OCI-LY3 (cell line): ENCODE data around the gene HELZ2.

Experiments
- CTCF ChIP-seq: fragments of 200-600, 300-600 bp; sonication (generic); IDR thresholded peaks from 2 replicates; pipeline ENCODE4 v1.5.1; 2014; ENCODE audit warnings: antibody characterized with exemption, low read length, low read depth
- EZH2phosphoT487 ChIP-seq: fragments of 200-600 bp; shearing (Covaris generic); IDR thresholded peaks from 2 replicates; pipeline ENCODE4 v1.6.1; 2018; ENCODE audit warnings: antibody characterized with exemption, mixed run types, low read depth

GRCh38 chr20:63542696-63543095, 31.3 kb downstream of the HELZ2 start:
- TF ChIP-seq CTCF (no peak), EZH2phosphoT487 (no peak)
